ENCODE measurements around the gene EGFLAM. TPM values are rescaled to one million over a fixed set of nuclear protein-coding genes. Genes with fewer than 3 reads are reported as not detected.

EGFLAM gene
- total and polyA plus RNA-seq, 9 of the 15 experiments (the other 6 are each of a cell fraction or from before 2014, with no cell fraction given): 0.09 to 2.5 (median 1.0) TPM

GRCh38 chr5:38316544-38317224 is 58.3 kb downstream of the EGFLAM start:
- no peaks in the 10 kb centered on the region for H3K27me3 ChIP-seq (ENCODE audit: control insufficient read depth in 2 of 2, insufficient read depth in 2 of 2, low read length in 2 of 2)
- POLR2A ChIA-PET: interaction anchor here (0.5 to 1.2 kb wide), 2 partner anchors 18 to 1583 kb away, joined by 3 to 4 read pairs; no protein-coding TSS in a partner anchor

More at GRCh38 chr5:38316544-38317224, 58.3 kb downstream of the EGFLAM start:
- Histone ChIP-seq H3K9me1 (ENCODE audit: control insufficient read depth, insufficient read depth, low read length) (no peaks in the 10 kb centered on the region), H3K4me3 (no peak overlapping the region), H3K9me3 (replicated peaks; ENCODE audit: control insufficient read depth, insufficient read depth, low read depth, low read length) (no peaks in the 10 kb centered on the region), H3K36me3 (ENCODE audit: control insufficient read depth, insufficient read depth, low read length) (no peaks in the 10 kb centered on the region), H2AFZ (ENCODE audit: low read depth, low read length) (peak overlapping the region; percentile 53), H3K4me1 (replicated peaks in 1 of 2; ENCODE audit: control insufficient read depth in 2 of 2, insufficient read depth in 2 of 2, low read length in 2 of 2) (no peaks in the 10 kb centered on the region), H4K20me1 (replicated peaks; ENCODE audit: control insufficient read depth, insufficient read depth, low read length) (no peaks in the 10 kb centered on the region), H3K27ac (ENCODE audit: extremely low read depth, low read depth, low read length) (no peak overlapping the region), H3K4me2 (ENCODE audit: insufficient read depth, low read length) (no peak overlapping the region), H3K9ac (ENCODE audit: insufficient read depth in 1 of 2, low read depth in 2 of 2, low read length in 2 of 2) (no peak overlapping the region), H3K79me2 (ENCODE audit: control insufficient read depth, insufficient read depth, low read length) (no peaks in the 10 kb centered on the region)
- no peak for DNase-seq (ENCODE audit: extremely low read depth in 1 of 4, low spot score in 3 of 4)
- peak; percentile 31; the same call in 1 of the 3 replicates for ATAC-seq
- BruUV-seq (replicated peaks): no TSS peak
- TF ChIP-seq MYNN (IDR thresholded peaks at IDR 0.05) (no peak), MYNN (CRISPR knock-in tag; IDR thresholded peaks at IDR 0.05) (no peak), ZNF592 (IDR thresholded peaks at IDR 0.05) (no peak), ZNF224 (CRISPR knock-in tag; IDR thresholded peaks at IDR 0.05) (no peak), ETV1 (tag; conservative IDR thresholded peaks at IDR 0.05; ENCODE audit: low read depth) (peak; percentile 49), RAD51 (IDR thresholded peaks at IDR 0.05; ENCODE audit: borderline replicate concordance, low read depth) (peak; percentile 81), SOX6 (IDR thresholded peaks at IDR 0.05) (no peak), TOE1 (IDR thresholded peaks at IDR 0.05; ENCODE audit: borderline replicate concordance) (peak; percentile 78; the same call in 1 of the 2 replicates), TOE1 (CRISPR knock-in tag; IDR thresholded peaks at IDR 0.05; ENCODE audit: borderline replicate concordance, low read depth) (no peak), TFE3 (CRISPR knock-in tag; IDR thresholded peaks at IDR 0.05) (peak; percentile 94), ZNF384 (IDR thresholded peaks at IDR 0.05; ENCODE audit: low read depth, low read length) (no peak), CBFA2T2 (conservative IDR thresholded peaks at IDR 0.05) (peak; percentile 24; the same call in 1 of the 2 replicates), USF2 (CRISPR knock-in tag; IDR thresholded peaks at IDR 0.05) (peak; percentile 63)
- FAIRE-seq: no peak
- 9% methylated on average over 6 of the region's 6 CpGs for WGBS (ENCODE audit: insufficient coverage, low coverage, missing lambda C conversion rate)
- in situ Hi-C loops (cut with MboI): no loop called here
- intact Hi-C loops (cut with micrococcal nuclease): no loop called here
- CTCF ChIA-PET (ENCODE audit: low intra/inter-chr PET ratio): no interaction called here

All from K562 (cell line).